ENCODE measurements around the gene IL2RA.

DNA sequence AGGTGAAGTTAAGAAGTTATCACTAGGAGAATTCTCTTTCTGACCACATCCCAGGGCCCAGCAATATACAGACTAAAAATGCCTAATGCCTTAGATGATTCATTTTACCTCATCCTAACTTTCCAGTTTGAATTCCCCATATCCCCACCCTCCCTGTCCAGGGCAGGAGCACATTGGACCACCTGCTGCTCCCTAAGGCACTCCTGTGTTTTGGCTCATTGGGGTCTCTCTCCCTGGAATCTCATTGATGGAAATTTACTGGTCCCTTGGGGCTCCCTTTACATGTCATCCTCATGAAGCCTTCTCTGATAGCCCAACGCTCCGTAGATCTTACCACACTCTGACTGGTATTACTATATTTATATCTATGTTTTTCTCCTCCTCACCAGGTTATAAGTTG lies 2.7 kb downstream of the IL2RA start:
- TF ChIP-seq, protein P1, sequence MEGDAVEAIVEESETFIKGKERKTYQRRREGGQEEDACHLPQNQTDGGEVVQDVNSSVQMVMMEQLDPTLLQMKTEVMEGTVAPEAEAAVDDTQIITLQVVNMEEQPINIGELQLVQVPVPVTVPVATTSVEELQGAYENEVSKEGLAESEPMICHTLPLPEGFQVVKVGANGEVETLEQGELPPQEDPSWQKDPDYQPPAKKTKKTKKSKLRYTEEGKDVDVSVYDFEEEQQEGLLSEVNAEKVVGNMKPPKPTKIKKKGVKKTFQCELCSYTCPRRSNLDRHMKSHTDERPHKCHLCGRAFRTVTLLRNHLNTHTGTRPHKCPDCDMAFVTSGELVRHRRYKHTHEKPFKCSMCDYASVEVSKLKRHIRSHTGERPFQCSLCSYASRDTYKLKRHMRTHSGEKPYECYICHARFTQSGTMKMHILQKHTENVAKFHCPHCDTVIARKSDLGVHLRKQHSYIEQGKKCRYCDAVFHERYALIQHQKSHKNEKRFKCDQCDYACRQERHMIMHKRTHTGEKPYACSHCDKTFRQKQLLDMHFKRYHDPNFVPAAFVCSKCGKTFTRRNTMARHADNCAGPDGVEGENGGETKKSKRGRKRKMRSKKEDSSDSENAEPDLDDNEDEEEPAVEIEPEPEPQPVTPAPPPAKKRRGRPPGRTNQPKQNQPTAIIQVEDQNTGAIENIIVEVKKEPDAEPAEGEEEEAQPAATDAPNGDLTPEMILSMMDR (IDR thresholded peaks at IDR 0.05): no peak
- TF ChIP-seq POLR2A (IDR thresholded peaks at IDR 0.05): no peak
- no peak for TF ChIP-seq EP300 (IDR thresholded peaks at IDR 0.05)
